H1 (cell line): ENCODE measurements around the gene KDM8. TPM values are rescaled to one million over a fixed set of nuclear protein-coding genes. Genes with fewer than 3 reads are reported as not detected.

Source experiments
- CTCF ChIA-PET: fragments of 300-600 bp; sonication (Branson Sonifier 250); formaldehyde crosslinking; loops from one replicate; lab custom pipeline; 2021; ENCODE audit not compliant: partially characterized antibody; lab: Charles Lee
- POLR2A ChIA-PET: fragments of 300-600 bp; sonication (Branson Sonifier 250); formaldehyde crosslinking; loops from one replicate; lab custom pipeline; 2021; ENCODE audit warnings: inconsistent platforms; ENCODE audit not compliant: partially characterized antibody; lab: Charles Lee
- DNase-seq, 2 experiments: peaks; one replicate each; pipeline versions ENCODE4 v3.0.0 to v3.0.0-alpha.2; 2010 to 2022; ENCODE audit warnings: low spot score in 2 of 2, low read depth in 1 of 2, mixed read lengths in 1 of 2
- FAIRE-seq: peaks from 2 replicates; lab custom pipeline; 2011; peaks lifted over from hg19 to GRCh38; lab: Jason Lieb, UNC
- H2AFZ ChIP-seq: 2 replicates; pipeline ENCODE4 v1.8.1; 2012; ENCODE audit warnings: low read length, inconsistent platforms
- H2AK5ac ChIP-seq: 2 replicates; pipeline ENCODE4 v1.6.1; 2013; ENCODE audit warnings: low read depth, low read length
- H2BK120ac ChIP-seq: replicated peaks from 2 replicates; pipeline ENCODE3; 2013; ENCODE audit warnings: low read depth, low read length, inconsistent platforms
- H2BK12ac ChIP-seq: 2 replicates; pipeline ENCODE4 v1.6.1; 2013; ENCODE audit warnings: low read depth, low read length
- H2BK15ac ChIP-seq: 2 replicates; pipeline ENCODE4 v1.6.1; 2013; ENCODE audit warnings: low read length
- H2BK20ac ChIP-seq: 2 replicates; pipeline ENCODE4 v1.6.1; 2013; ENCODE audit warnings: low read length
- H2BK5ac ChIP-seq: 2 replicates; pipeline ENCODE4 v1.6.1; 2013; ENCODE audit warnings: low read depth, low read length
- H3K14ac ChIP-seq: 2 replicates; pipeline ENCODE4 v1.6.1; 2013; ENCODE audit warnings: inconsistent platforms; ENCODE audit not compliant: insufficient read length
- H3K18ac ChIP-seq: 2 replicates; pipeline ENCODE4 v1.6.1; 2013; ENCODE audit warnings: low read length; ENCODE audit errors: extremely low read depth
- H3K23ac ChIP-seq: 2 replicates; pipeline ENCODE4 v1.6.1; 2013; ENCODE audit warnings: inconsistent platforms; ENCODE audit not compliant: insufficient read length
- H3K23me2 ChIP-seq: 2 replicates; pipeline ENCODE4 v1.6.1; 2013; ENCODE audit warnings: low read depth, low read length
- H3K27ac ChIP-seq: 2 replicates; pipeline ENCODE4 v1.6.1; 2011; ENCODE audit warnings: low read depth, low read length, inconsistent platforms
- H3K27me3 ChIP-seq, 4 experiments: replicated peaks in 1 of 4; 1 replicate in 1 of 4; 2 replicates in 3 of 4; pipeline versions ENCODE4 v1.6.1 to v1.8.1; 2011 to 2013; ENCODE audit warnings: low read length in 3 of 4, mild to moderate bottlenecking in 3 of 4, inconsistent platforms in 2 of 4, mixed read lengths in 2 of 4, moderate library complexity in 1 of 4; ENCODE audit not compliant: control insufficient read depth in 3 of 4, insufficient read depth in 3 of 4; ENCODE audit errors: extremely low read depth in 1 of 4
- H3K36me3 ChIP-seq, 4 experiments: 2 replicates each; pipeline versions ENCODE4 v1.6.1 to v1.8.1; 2011 to 2013; ENCODE audit warnings: mild to moderate bottlenecking in 4 of 4, low read length in 3 of 4, moderate library complexity in 2 of 4, control low read depth in 1 of 4, inconsistent platforms in 1 of 4; ENCODE audit not compliant: insufficient read depth in 4 of 4, control insufficient read depth in 2 of 4
- H3K4ac ChIP-seq: replicated peaks from 2 replicates; pipeline ENCODE3; 2013; ENCODE audit warnings: low read length, low read depth, mixed read lengths, inconsistent platforms; ENCODE audit not compliant: insufficient read length
- H3K4me1 ChIP-seq, 4 experiments: replicated peaks in 1 of 4; 1 replicate in 1 of 4; 2 replicates in 3 of 4; pipeline versions ENCODE4 v1.6.1 to v1.8.1; 2011 to 2013; ENCODE audit warnings: low read length in 3 of 4, inconsistent platforms in 2 of 4, mixed read lengths in 1 of 4; ENCODE audit not compliant: insufficient read depth in 4 of 4, control insufficient read depth in 3 of 4
- H3K4me2 ChIP-seq, 2 experiments: 2 replicates each; pipeline versions ENCODE4 v1.6.1 to v1.8.1; 2011 to 2013; ENCODE audit warnings: low read depth in 2 of 2, low read length in 2 of 2, control low read depth in 1 of 2, inconsistent platforms in 1 of 2, mild to moderate bottlenecking in 1 of 2; ENCODE audit not compliant: insufficient read depth in 1 of 2
- H3K4me3 ChIP-seq, 4 experiments: fragments of 200-600, 300-600 bp in 1 of 4; sonication (generic), shearing (Covaris generic), sonication (Bioruptor Twin) in 1 of 4; 2 replicates each; pipeline versions ENCODE4 v1.5.1 to v1.8.1; 2011 to 2016; ENCODE audit warnings: low read length in 4 of 4, low read depth in 3 of 4, control low read depth in 2 of 4, inconsistent platforms in 2 of 4, mild to moderate bottlenecking in 2 of 4, mixed read lengths in 1 of 4, moderate library complexity in 1 of 4; ENCODE audit not compliant: insufficient read depth in 2 of 4; ENCODE audit errors: extremely low read depth in 1 of 4
- H3K56ac ChIP-seq: replicated peaks from 2 replicates; pipeline ENCODE3; 2013; ENCODE audit warnings: low read depth, mild to moderate bottlenecking, mixed read lengths, low read length, inconsistent platforms; ENCODE audit not compliant: insufficient read length
- H3K79me1 ChIP-seq: 2 replicates; pipeline ENCODE4 v1.6.1; 2013; ENCODE audit warnings: low read depth, low read length, control low read depth
- H3K79me2 ChIP-seq, 2 experiments: 2 replicates each; pipeline versions ENCODE4 v1.6.1 to v1.8.1; 2012 to 2013; ENCODE audit warnings: low read length in 2 of 2, mild to moderate bottlenecking in 2 of 2, inconsistent platforms in 1 of 2; ENCODE audit not compliant: insufficient read depth in 2 of 2, control insufficient read depth in 1 of 2
- H3K9ac ChIP-seq, 4 experiments: replicated peaks in 1 of 4; 1 replicate in 1 of 4; 2 replicates in 3 of 4; pipeline versions ENCODE4 v1.6.1 to v1.8.1; 2011 to 2013; ENCODE audit warnings: low read depth in 3 of 4, low read length in 3 of 4, control low read depth in 2 of 4, mild to moderate bottlenecking in 2 of 4, moderate library complexity in 2 of 4, inconsistent platforms in 1 of 4; ENCODE audit errors: extremely low read depth in 1 of 4
- H3K9me3 ChIP-seq, 2 experiments: 2 replicates each; pipeline versions ENCODE4 v1.6.1 to v1.8.1; 2012 to 2013; ENCODE audit warnings: mild to moderate bottlenecking in 2 of 2, moderate library complexity in 2 of 2, control low read depth in 1 of 2, inconsistent platforms in 1 of 2, low read depth in 1 of 2, low read length in 1 of 2, mixed read lengths in 1 of 2; ENCODE audit not compliant: insufficient read depth in 2 of 2
- H4K20me1 ChIP-seq, 2 experiments: replicated peaks in 1 of 2; 2 replicates each; pipeline versions ENCODE3 to v1.8.1; 2011 to 2013; ENCODE audit warnings: inconsistent platforms in 2 of 2, low read length in 2 of 2, mild to moderate bottlenecking in 1 of 2; ENCODE audit not compliant: insufficient read depth in 2 of 2, control insufficient read depth in 1 of 2
- H4K5ac ChIP-seq: 2 replicates; pipeline ENCODE4 v1.6.1; 2013; ENCODE audit warnings: low read length, low read depth, mixed read lengths, inconsistent platforms; ENCODE audit not compliant: insufficient read length
- H4K8ac ChIP-seq: 2 replicates; pipeline ENCODE4 v1.8.0; 2013; ENCODE audit warnings: mild to moderate bottlenecking, moderate library complexity, low read length, inconsistent platforms; ENCODE audit not compliant: insufficient read depth; ENCODE audit errors: extremely low read depth
- H4K91ac ChIP-seq: replicated peaks from 2 replicates; pipeline ENCODE3; 2013; ENCODE audit warnings: low read length, mixed read lengths, inconsistent platforms; ENCODE audit not compliant: insufficient read length
- ATF2 ChIP-seq: IDR thresholded peaks from 2 replicates; pipeline ENCODE4 v1.6.1; 2012; ENCODE audit warnings: low read length, inconsistent platforms
- CREB1 ChIP-seq: IDR thresholded peaks from 2 replicates; pipeline ENCODE4 v1.6.1; 2012; ENCODE audit warnings: inconsistent platforms
- EZH2 ChIP-seq: fragments of 200-600 bp; sonication (generic); IDR thresholded peaks from 2 replicates; pipeline ENCODE4 v1.7.1; 2012; ENCODE audit warnings: low read depth, mild to moderate bottlenecking, moderate library complexity, low read length, inconsistent platforms; ENCODE audit not compliant: severe bottlenecking
- JUND ChIP-seq: IDR thresholded peaks from 2 replicates; pipeline ENCODE4 v1.6.1; 2011; ENCODE audit warnings: mild to moderate bottlenecking, improper control_type of control experiment, low read length
- WGBS, 2 experiments: shearing (Covaris generic) in 1 of 2; methylation state at CpG; one replicate each; pipeline versions ENCODE4 v1.1.6 to v1.1.7; 2013 to 2015; ENCODE audit warnings: low lambda C conversion rate in 2 of 2, mixed read lengths in 2 of 2, inconsistent platforms in 1 of 2, low coverage in 1 of 2, missing lambda C conversion rate in 1 of 2; ENCODE audit not compliant: insufficient replicate concordance in 2 of 2, insufficient coverage in 1 of 2, insufficient read length in 1 of 2; ENCODE audit errors: extremely low coverage in 1 of 2, missing lambda C conversion rate in 1 of 2; 5-methylcytosine and 5-hydroxymethylcytosine counted together
- polyA plus RNA-seq, 7 experiments: library from polyadenylated mRNA; depleted of rRNA in 3 of 7; stranded (reverse) in 5 of 7; unstranded in 2 of 7; fragments of >200 nt in 5 of 7; fragments of 200-250 nt in 2 of 7; gene quantifications; 1 replicate in 5 of 7; 2 replicates in 1 of 7; 4 replicates in 1 of 7; pipeline versions ENCODE4 v1.2.1 to v1.2.3, GENCODE V29; 2011 to 2013; ENCODE audit warnings: missing spikeins in 2 of 7, mixed read lengths in 2 of 7
- total RNA-seq: library from RNA; stranded (reverse); fragmentation: NEBNext Ultra II Directional; extraction: Animal tissue kit (Norgen Biotek cat#: 25700); gene quantifications from 2 replicates; pipeline ENCODE4 v1.2.1, GENCODE V29; 2021

The KDM8 gene
- total and polyA plus RNA-seq, 2 of the 8 experiments (the other 6 are each of a cell fraction or from before 2014, with no cell fraction given): 10.3 to 12.8 TPM

GRCh38 chr16:27217256-27217655 lies 13.9 kb downstream of the KDM8 start:
- Histone ChIP-seq H4K91ac (no peak overlapping the region), H3K4me2 (no peak overlapping the region), H3K79me1 (0 out of 2 replicates have a peak, but pooled peaks cover 3% of the 10 kb centered on the region), H2BK12ac (no peak overlapping the region), H3K27ac (no peak overlapping the region), H3K27me3 (no peaks in the 10 kb centered on the region), H2AK5ac (no peak overlapping the region), H3K14ac (no peak overlapping the region), H2BK20ac (no peak overlapping the region), H3K4me3 (no peak overlapping the region), H2BK15ac (no peak overlapping the region), H3K23ac (no peak overlapping the region), H3K18ac (no peak overlapping the region), H2BK120ac (no peak overlapping the region), H2AFZ (no peak overlapping the region), H3K56ac (no peak overlapping the region), H3K9ac (no peak overlapping the region; a peak in 1 of 7 replicates), H4K5ac (no peak overlapping the region), H3K36me3 (peaks cover 0 to 5% (median 0%) of the 10 kb centered on the region in 4 experiments; a peak in 1 of 8 replicates), H3K4me1 (no peaks in the 10 kb centered on the region), H2BK5ac (no peak overlapping the region), H4K8ac (no peak overlapping the region), H3K4ac (no peak overlapping the region), H3K79me2 (no peaks in the 10 kb centered on the region), H3K23me2 (no peaks in the 10 kb centered on the region), H3K9me3 (no peaks in the 10 kb centered on the region), H4K20me1 (peaks cover 0 to 2% of the 10 kb centered on the region in 2 experiments)
- ChIA-PET CTCF (interaction anchor here (0.8 to 1.3 kb wide), 3 partner anchors 13 to 151 kb away, joined by 3 read pairs; no protein-coding TSS in a partner anchor), POLR2A (interaction anchor here (0.7 kb wide), 1 partner anchor 10 kb away, joined by 3 read pairs; no protein-coding TSS in a partner anchor)
- TF ChIP-seq JUND (0 out of 2 replicates have a peak, but pooled peaks have one; percentile 44), ATF2 (peak; percentile 90; the same call in 1 of the 2 replicates), CREB1 (0 out of 2 replicates have a peak, but pooled peaks have one; percentile 16), EZH2 (no peak)
- FAIRE-seq (peak; percentile 71), DNase-seq (no peak)
- WGBS, 2 experiments: 83% methylated on average over 10 of the region's 10 CpGs; no CpG with 5 or more reads in 1 of the 2 experiments
